GM18511 (cell line): ENCODE results near the gene HOXA2.

ENCODE experiments used
- ATAC-seq: cut with Tn5 transposase; IDR thresholded peaks from one replicate; pipeline ENCODE4 v1.9.1; 2021; ENCODE audit warnings: mild to moderate bottlenecking, moderate library complexity; ENCODE audit not compliant: unreplicated experiment

Gene HOXA2

GRCh38 chr7:27141923-27142579 lies 39.6 kb upstream of the HOXA2 start:
- no peak for ATAC-seq

- ATAC-seq, result no peak
Measured at GRCh38 chr7:27141137-27141922, 38.8 kb upstream of the HOXA2 start.

GRCh38 chr7:27140126-27140857 lies 37.8 kb upstream of the HOXA2 start:
- ATAC-seq, result no peak

- no peak for ATAC-seq
Measured at GRCh38 chr7:27139334-27140125, 37.0 kb upstream of the HOXA2 start.

- ATAC-seq, result no peak
Measured at GRCh38 chr7:27138985-27139333, 36.5 kb upstream of the HOXA2 start.

- no peak for ATAC-seq
Measured at GRCh38 chr7:27138472-27138871, 36.0 kb upstream of the HOXA2 start.

GRCh38 chr7:27137640-27138315 lies 35.3 kb upstream of the HOXA2 start:
- no peak for ATAC-seq

- ATAC-seq, result no peak
Measured at GRCh38 chr7:27134392-27134791, 31.9 kb upstream of the HOXA2 start.

- no peak for ATAC-seq
Measured at GRCh38 chr7:27133409-27134231, 31.1 kb upstream of the HOXA2 start.

GRCh38 chr7:27132978-27133377 lies 30.5 kb upstream of the HOXA2 start:
- ATAC-seq, result no peak

- ATAC-seq, result no peak
Measured at GRCh38 chr7:27132214-27132613, 29.7 kb upstream of the HOXA2 start.

GRCh38 chr7:27131390-27131819 lies 28.9 kb upstream of the HOXA2 start:
- ATAC-seq, result no peak

GRCh38 chr7:27130540-27131389 lies 28.3 kb upstream of the HOXA2 start, which contains the start of gene HOXA4:
Gene HOXA4 (minus strand): TSS chr7:27130757. CDS start chr7:27130733, 24 bp downstream.
- ATAC-seq, result peak; percentile 89

- peak; percentile 22 for ATAC-seq
Measured at GRCh38 chr7:27129729-27130539, 27.5 kb upstream of the HOXA2 start.

GRCh38 chr7:27128776-27129728 lies 26.6 kb upstream of the HOXA2 start:
- no peak for ATAC-seq

GRCh38 chr7:27128034-27128433 lies 25.6 kb upstream of the HOXA2 start:
- ATAC-seq, result no peak
